Measurements from ENCODE around the gene ZNF202.

GRCh38 chr11:123742031-123742723, 717 bp upstream of the ZNF202 start:
- TF ChIP-seq CTCF (IDR thresholded peaks at IDR 0.05), result no peak
- TF ChIP-seq POLR2A (IDR thresholded peaks at IDR 0.05), result no peak
